ENCODE measurements around the gene SYT14.
A peak's percentile ranks its signal among the peaks of the same experiment; 100 is the strongest.

- peak; percentile 74 for TF ChIP-seq CTCF (conservative IDR thresholded peaks at IDR 0.05; ENCODE audit: low read depth, low read length)
- TF ChIP-seq MAFK (IDR thresholded peaks at IDR 0.05; ENCODE audit: low read depth, low read length) = no peak
Measured at GRCh38 chr1:210143465-210144062, 205.5 kb downstream of the SYT14 start.
